HG02938 (cell line): ENCODE results near the gene PLEKHA1.
A peak's percentile ranks its signal among the peaks of the same experiment; 100 is the strongest.

ENCODE experiments used
- ATAC-seq: cut with Tn5 transposase; IDR thresholded peaks from one replicate; pipeline ENCODE4 v1.9.1; 2021; ENCODE audit warnings: mild to moderate bottlenecking, moderate library complexity; ENCODE audit not compliant: unreplicated experiment

The PLEKHA1 gene

GRCh38 chr10:122346326-122346950, 28.1 kb upstream of the PLEKHA1 start:
- ATAC-seq = no peak

DNA sequence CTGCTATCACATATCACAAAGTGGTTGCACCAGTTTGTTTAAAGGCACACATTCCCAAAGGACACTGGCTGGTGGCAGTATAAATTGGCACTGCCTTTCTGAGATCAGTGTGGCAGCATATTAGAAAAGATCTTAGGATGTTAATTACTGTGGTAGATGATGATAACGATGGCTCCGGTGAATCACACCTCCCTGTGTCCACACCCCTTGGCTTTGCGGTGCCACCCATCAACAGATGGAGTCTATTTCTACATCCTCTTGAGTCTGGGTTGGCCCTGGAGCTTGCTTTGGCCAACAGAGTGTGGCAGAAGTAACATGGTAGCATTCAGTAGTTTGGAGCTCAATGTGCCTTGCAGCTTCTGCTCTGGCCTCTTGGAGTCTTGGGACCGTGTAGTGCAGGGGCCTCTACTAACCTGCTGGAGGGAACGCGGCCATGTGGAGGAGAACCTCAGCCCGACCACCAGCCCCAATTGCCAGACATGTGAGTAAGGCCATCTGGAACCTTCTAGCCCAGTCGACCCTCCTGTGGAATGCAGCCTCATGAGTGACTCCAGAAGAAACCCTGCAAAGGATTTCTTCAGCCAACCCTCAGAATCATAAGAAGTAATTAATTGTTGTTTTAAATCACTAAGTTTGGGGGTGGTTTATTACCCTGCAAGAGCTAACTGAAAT, 27.2 kb upstream of the PLEKHA1 start:
- no peak for ATAC-seq

- ATAC-seq = no peak
Measured at GRCh38 chr10:122348512-122348911, 26.0 kb upstream of the PLEKHA1 start.

DNA sequence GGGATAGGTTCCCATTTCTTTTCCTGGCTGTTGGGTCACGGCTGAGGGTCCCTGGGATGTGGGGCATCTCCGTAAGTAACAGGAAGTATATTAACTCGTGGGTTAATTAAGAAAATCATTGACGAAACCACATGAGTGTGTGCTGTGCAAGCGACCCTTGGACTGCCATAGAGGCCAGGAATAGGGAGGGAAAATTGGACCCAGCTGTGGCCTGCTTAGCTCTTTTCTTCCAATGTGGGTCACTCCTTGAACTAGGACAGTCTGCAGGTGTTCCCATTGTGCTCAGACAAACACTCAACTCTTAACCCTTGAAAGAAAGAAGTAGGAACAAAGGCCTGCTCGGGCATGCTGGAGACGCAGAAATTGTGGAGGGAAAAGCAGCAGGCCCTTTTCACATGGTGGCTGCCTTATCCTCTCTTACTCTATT, 25.6 kb upstream of the PLEKHA1 start:
- no peak for ATAC-seq

DNA sequence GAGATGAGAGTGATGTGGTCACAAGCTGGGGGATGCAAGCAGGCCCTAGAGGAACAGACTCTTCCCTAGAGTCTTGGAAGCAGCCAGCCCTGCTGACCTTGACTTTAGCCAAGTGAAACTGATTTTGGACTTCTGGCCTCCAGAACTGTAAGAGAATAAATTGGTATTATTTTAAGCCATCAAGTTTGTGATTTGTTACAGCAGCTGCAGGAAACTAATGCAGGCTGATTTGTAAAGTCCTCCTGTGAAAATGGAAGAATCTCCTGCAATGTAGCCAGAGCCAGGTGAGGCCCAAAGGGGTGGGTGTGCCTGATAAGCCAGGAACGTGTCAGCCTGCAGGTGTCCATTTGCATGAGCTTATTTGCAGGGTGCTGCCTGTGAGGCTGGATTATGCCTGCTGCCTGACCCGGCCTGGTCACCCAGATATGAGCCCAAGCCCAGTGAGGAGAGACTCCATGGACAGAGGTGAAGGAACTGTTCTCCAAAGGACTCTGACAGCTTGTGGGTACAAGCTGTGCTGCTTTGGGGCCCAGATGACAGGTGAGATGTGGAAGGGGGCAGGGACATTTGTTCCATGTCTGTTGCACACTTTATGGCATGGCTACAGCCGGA, 24.6 kb upstream of the PLEKHA1 start:
- ATAC-seq = no peak

GRCh38 chr10:122350893-122351292, 23.6 kb upstream of the PLEKHA1 start:
- ATAC-seq = no peak

DNA sequence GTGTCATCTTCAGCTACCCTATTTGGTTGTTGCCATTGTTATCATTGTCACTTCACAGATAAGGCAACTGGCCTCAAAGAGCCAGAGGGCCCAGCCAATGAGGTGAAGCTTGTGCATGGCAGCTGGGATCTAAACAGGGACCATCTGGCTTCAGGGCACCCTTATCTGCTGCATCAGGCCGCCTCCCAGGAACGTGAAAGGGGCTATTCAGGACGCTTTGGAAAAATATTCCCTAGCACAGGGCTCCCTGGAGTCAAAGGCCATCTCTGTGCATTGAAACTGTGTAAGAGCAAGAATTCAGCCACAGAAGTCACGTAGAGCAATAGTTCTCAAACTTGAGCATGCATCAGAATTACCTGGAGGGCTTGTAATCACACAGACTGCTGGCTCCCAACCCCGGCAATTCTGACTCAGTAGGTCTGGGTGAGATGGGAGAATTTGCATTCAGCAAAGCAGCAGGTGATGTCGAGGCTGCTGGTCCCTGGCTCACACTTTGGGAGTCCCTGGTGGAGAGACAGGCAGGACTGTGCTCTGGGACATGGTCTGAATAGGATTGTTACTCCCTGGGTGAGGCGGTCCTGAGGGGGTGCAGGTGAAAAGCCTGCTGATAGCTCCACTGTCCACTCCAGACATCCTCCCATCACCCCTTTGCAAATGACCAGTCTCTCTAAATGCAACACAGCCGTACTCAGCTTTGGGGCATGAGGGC, 21.5 kb upstream of the PLEKHA1 start:
- ATAC-seq = no peak

- no peak for ATAC-seq
Measured at GRCh38 chr10:122354383-122354782, 20.1 kb upstream of the PLEKHA1 start.

GRCh38 chr10:122357685-122358084, 16.8 kb upstream of the PLEKHA1 start:
- no peak for ATAC-seq

- no peak for ATAC-seq
Measured at GRCh38 chr10:122359621-122360020, 14.9 kb upstream of the PLEKHA1 start.

DNA sequence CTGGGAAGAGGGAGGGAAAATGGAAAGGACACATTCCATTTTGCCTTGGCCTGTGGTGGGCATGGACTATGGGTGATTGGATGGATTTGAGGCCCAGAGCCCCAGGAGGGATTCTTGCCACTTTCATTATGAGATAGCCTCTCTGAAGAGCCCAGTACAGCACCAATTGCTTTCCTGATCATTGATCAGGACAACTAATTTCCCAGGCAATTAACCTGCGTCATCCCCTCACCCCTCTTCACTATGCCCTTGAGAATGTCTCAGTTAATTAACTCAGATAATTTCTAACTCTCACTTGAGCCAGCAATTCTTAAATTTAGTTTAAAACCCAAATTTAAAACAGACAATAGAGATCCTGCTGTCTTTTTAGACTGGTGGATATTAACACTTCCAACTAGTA, 13.5 kb upstream of the PLEKHA1 start:
- ATAC-seq = no peak

- no peak for ATAC-seq
Measured at GRCh38 chr10:122362031-122362592, 12.4 kb upstream of the PLEKHA1 start.

DNA sequence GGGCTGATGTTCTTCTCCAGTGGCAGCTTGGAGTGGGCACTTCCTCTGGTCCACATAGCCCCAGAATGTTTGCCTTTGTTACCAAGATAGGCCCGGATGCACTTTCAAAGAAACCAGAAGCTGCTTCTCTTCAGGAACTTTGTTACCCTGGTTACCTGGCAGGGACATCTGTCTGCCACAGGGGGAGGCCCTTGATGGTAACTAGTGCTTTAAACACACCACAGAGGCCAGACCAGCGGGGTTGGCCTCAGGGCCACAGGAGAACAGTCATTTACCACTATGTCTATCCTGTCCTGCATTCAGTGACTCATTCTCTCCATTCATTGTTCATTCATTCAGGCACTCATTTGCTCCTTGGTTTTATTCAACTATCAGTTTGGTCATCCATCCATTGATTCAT, 11.9 kb upstream of the PLEKHA1 start:
- ATAC-seq = no peak

- no peak for ATAC-seq
Measured at GRCh38 chr10:122363311-122363710, 11.2 kb upstream of the PLEKHA1 start.

DNA sequence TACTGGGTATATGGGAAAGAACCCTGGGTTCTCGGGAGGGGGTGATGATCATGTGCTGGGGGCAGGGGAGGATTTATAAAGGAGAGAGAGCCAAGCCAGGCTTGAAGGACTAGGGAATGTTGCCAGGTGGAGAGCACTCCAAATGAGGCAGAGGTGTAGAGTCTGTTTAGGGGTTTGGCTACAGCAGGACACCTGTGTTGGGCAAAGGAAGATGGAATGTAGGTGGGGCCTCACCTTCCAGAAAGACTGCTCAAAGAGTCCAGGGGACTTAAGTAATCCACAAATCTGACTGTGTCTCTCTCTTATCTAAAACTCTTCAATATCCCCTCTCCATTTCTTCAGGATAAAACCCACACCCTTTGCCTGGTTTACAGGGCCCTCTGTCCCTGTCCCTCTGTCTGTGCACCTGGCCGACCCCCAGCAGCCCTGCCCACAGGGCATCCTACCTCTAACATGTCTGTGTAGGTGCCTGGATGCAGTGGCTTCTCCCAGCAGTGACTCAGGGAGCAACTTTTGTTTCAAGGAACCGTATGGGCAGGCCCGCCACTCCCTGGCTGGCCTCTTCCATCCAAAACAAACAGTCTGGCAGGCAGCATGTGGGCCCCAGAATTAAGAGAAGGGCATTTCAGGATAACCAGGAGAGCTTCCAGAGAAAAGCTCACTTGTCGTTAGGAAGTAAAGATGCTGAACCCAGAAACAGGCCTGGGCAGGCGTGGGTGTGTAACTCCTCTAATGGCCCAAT, 10.6 kb upstream of the PLEKHA1 start:
- ATAC-seq = no peak

DNA sequence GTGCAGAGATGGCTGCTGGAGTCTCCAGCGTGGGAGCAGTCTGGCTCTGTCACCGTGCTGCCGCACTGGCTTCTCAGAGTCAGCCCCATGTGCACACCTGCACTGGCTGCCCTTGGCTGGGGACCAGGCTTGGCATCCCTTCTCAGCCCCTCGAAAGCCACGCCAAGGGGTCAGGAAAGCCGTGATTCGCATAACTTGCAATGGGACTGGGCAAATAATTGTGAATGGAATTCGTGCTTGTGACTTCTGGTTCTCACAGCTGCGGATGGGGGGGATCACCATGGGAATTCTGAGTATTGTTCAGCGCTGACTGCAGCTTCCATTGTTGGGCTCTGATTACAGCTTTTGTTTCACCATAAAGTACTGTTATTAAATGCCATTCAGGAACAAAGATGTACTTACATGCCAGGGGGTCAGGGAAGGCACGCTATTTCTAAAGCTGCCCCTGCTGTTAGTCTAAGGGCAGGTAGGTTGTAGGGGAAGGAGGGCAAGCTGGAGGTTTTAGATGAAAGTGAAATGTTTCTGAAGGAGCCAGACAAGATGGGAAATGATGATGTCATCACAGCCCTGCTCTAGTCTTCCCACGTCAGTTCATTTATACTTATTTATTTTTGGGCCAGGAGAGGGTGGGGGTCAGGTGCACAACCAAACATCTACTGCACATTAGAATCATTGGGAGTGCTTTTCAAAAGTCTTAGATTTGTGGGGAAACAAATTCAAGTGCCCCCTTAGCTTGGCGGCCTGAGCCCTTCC, 5.8 kb upstream of the PLEKHA1 start:
- ATAC-seq = no peak

DNA sequence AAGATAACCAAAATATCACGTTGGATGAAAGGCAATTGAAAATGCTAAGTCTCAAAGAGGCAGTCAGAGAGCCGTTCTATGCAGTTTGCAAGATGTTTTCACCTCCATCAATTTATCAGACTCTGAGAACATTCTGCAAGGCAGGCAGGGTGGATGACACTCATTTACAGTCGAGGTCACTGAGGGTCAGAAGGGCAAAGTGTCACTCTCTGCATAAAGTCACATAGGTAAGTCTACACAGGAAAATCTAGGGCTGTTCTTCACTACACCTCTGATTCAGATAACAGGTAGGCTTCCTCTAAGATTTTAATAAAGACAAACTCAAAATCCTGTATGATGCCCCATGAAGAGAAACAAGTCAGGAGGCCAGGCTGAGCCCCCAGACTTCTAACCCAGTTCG, 1.4 kb upstream of the PLEKHA1 start:
- ATAC-seq = no peak

DNA sequence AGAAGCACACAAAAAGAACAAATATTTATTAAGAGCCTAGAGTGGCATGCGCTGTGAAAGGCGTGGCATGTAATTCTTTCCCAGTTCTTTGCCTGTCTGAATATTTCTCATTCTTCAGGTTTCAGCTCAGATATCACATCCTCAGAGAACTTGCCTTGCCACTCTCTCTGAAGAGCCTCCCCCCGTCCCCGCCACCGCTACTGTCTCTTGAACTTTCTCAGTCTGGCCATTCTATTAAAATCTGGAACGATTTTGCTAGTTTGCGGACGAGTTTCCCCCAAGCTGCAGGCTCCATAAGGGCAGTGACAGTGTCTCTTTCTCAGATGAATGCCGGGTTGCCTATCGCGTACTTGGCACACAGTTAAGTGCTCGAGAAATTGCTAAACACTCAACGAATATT, 787 bp upstream of the PLEKHA1 start:
- ATAC-seq = no peak

DNA sequence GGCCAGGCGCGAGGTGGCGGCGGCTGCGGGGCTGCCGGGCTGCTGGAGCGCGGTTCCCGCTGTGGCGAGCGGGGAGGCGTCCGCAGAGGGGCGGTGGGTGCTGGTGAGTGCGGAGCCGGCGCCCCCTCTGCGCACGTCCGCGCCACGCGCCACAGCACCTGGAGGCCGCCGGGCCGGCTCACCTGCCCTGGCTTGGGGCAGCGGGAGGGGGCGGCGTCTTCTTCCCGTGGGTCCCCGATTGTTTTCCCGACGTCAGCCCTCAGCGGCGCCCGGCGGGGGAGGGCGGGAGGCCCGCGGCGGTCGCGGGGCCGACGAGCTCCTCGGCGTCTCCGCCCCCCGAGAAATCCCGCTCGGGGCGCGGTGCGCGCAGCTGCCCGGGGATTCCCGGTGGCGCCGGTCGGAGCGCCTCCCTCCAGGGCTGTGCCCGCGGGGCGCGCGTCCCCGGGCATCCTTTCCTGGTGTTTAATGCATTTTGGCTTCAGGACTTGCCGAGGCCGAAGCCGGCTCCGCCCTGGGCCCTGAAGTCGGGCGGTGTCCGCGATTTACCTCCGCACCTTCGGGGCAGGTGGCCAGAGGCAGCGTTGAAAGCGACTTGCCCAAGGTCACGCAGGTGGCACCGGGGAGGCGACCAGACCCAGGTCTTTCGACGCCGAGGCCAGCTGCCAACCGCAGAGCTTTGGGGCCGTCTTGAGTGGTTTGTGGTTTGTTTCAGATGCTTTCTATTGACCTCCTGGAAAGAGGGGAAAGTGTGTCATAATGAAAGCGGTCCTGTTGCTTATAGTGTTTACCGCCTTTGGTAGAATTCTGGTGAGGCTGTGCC, 561 bp downstream of the PLEKHA1 start:
- peak; percentile 45 for ATAC-seq
